H1 (cell line): ENCODE data around the gene MXRA7. TPM values are rescaled to one million over a fixed set of nuclear protein-coding genes. Genes with fewer than 3 reads are reported as not detected.

Experiments used
- CTCF ChIA-PET: fragments of 300-600 bp; sonication (Branson Sonifier 250); formaldehyde crosslinking; loops from one replicate; lab custom pipeline; 2021; ENCODE audit not compliant: partially characterized antibody; lab: Charles Lee
- POLR2A ChIA-PET: fragments of 300-600 bp; sonication (Branson Sonifier 250); formaldehyde crosslinking; loops from one replicate; lab custom pipeline; 2021; ENCODE audit warnings: inconsistent platforms; ENCODE audit not compliant: partially characterized antibody; lab: Charles Lee
- DNase-seq, 2 experiments: peaks; one replicate each; pipeline versions ENCODE4 v3.0.0 to v3.0.0-alpha.2; 2010 to 2022; ENCODE audit warnings: low spot score in 2 of 2, low read depth in 1 of 2, mixed read lengths in 1 of 2
- FAIRE-seq: peaks from 2 replicates; lab custom pipeline; 2011; peaks lifted over from hg19 to GRCh38; lab: Jason Lieb, UNC
- H2AFZ ChIP-seq: 2 replicates; pipeline ENCODE4 v1.8.1; 2012; ENCODE audit warnings: low read length, inconsistent platforms
- H2AK5ac ChIP-seq: 2 replicates; pipeline ENCODE4 v1.6.1; 2013; ENCODE audit warnings: low read depth, low read length
- H2BK120ac ChIP-seq: replicated peaks from 2 replicates; pipeline ENCODE3; 2013; ENCODE audit warnings: low read depth, low read length, inconsistent platforms
- H2BK12ac ChIP-seq: 2 replicates; pipeline ENCODE4 v1.6.1; 2013; ENCODE audit warnings: low read depth, low read length
- H2BK15ac ChIP-seq: 2 replicates; pipeline ENCODE4 v1.6.1; 2013; ENCODE audit warnings: low read length
- H2BK20ac ChIP-seq: 2 replicates; pipeline ENCODE4 v1.6.1; 2013; ENCODE audit warnings: low read length
- H2BK5ac ChIP-seq: 2 replicates; pipeline ENCODE4 v1.6.1; 2013; ENCODE audit warnings: low read depth, low read length
- H3K14ac ChIP-seq: 2 replicates; pipeline ENCODE4 v1.6.1; 2013; ENCODE audit warnings: inconsistent platforms; ENCODE audit not compliant: insufficient read length
- H3K18ac ChIP-seq: 2 replicates; pipeline ENCODE4 v1.6.1; 2013; ENCODE audit warnings: low read length; ENCODE audit errors: extremely low read depth
- H3K23ac ChIP-seq: 2 replicates; pipeline ENCODE4 v1.6.1; 2013; ENCODE audit warnings: inconsistent platforms; ENCODE audit not compliant: insufficient read length
- H3K23me2 ChIP-seq: 2 replicates; pipeline ENCODE4 v1.6.1; 2013; ENCODE audit warnings: low read depth, low read length
- H3K27ac ChIP-seq: 2 replicates; pipeline ENCODE4 v1.6.1; 2011; ENCODE audit warnings: low read depth, low read length, inconsistent platforms
- H3K27me3 ChIP-seq, 4 experiments: replicated peaks in 1 of 4; 1 replicate in 1 of 4; 2 replicates in 3 of 4; pipeline versions ENCODE4 v1.6.1 to v1.8.1; 2011 to 2013; ENCODE audit warnings: low read length in 3 of 4, mild to moderate bottlenecking in 3 of 4, inconsistent platforms in 2 of 4, mixed read lengths in 2 of 4, moderate library complexity in 1 of 4; ENCODE audit not compliant: control insufficient read depth in 3 of 4, insufficient read depth in 3 of 4; ENCODE audit errors: extremely low read depth in 1 of 4
- H3K36me3 ChIP-seq, 4 experiments: 2 replicates each; pipeline versions ENCODE4 v1.6.1 to v1.8.1; 2011 to 2013; ENCODE audit warnings: mild to moderate bottlenecking in 4 of 4, low read length in 3 of 4, moderate library complexity in 2 of 4, control low read depth in 1 of 4, inconsistent platforms in 1 of 4; ENCODE audit not compliant: insufficient read depth in 4 of 4, control insufficient read depth in 2 of 4
- H3K4ac ChIP-seq: replicated peaks from 2 replicates; pipeline ENCODE3; 2013; ENCODE audit warnings: low read length, low read depth, mixed read lengths, inconsistent platforms; ENCODE audit not compliant: insufficient read length
- H3K4me1 ChIP-seq, 4 experiments: replicated peaks in 1 of 4; 1 replicate in 1 of 4; 2 replicates in 3 of 4; pipeline versions ENCODE4 v1.6.1 to v1.8.1; 2011 to 2013; ENCODE audit warnings: low read length in 3 of 4, inconsistent platforms in 2 of 4, mixed read lengths in 1 of 4; ENCODE audit not compliant: insufficient read depth in 4 of 4, control insufficient read depth in 3 of 4
- H3K4me2 ChIP-seq, 2 experiments: 2 replicates each; pipeline versions ENCODE4 v1.6.1 to v1.8.1; 2011 to 2013; ENCODE audit warnings: low read depth in 2 of 2, low read length in 2 of 2, control low read depth in 1 of 2, inconsistent platforms in 1 of 2, mild to moderate bottlenecking in 1 of 2; ENCODE audit not compliant: insufficient read depth in 1 of 2
- H3K4me3 ChIP-seq, 4 experiments: fragments of 200-600, 300-600 bp in 1 of 4; sonication (generic), shearing (Covaris generic), sonication (Bioruptor Twin) in 1 of 4; 2 replicates each; pipeline versions ENCODE4 v1.5.1 to v1.8.1; 2011 to 2016; ENCODE audit warnings: low read length in 4 of 4, low read depth in 3 of 4, control low read depth in 2 of 4, inconsistent platforms in 2 of 4, mild to moderate bottlenecking in 2 of 4, mixed read lengths in 1 of 4, moderate library complexity in 1 of 4; ENCODE audit not compliant: insufficient read depth in 2 of 4; ENCODE audit errors: extremely low read depth in 1 of 4
- H3K56ac ChIP-seq: replicated peaks from 2 replicates; pipeline ENCODE3; 2013; ENCODE audit warnings: low read depth, mild to moderate bottlenecking, mixed read lengths, low read length, inconsistent platforms; ENCODE audit not compliant: insufficient read length
- H3K79me1 ChIP-seq: 2 replicates; pipeline ENCODE4 v1.6.1; 2013; ENCODE audit warnings: low read depth, low read length, control low read depth
- H3K79me2 ChIP-seq, 2 experiments: 2 replicates each; pipeline versions ENCODE4 v1.6.1 to v1.8.1; 2012 to 2013; ENCODE audit warnings: low read length in 2 of 2, mild to moderate bottlenecking in 2 of 2, inconsistent platforms in 1 of 2; ENCODE audit not compliant: insufficient read depth in 2 of 2, control insufficient read depth in 1 of 2
- H3K9ac ChIP-seq, 4 experiments: replicated peaks in 1 of 4; 1 replicate in 1 of 4; 2 replicates in 3 of 4; pipeline versions ENCODE4 v1.6.1 to v1.8.1; 2011 to 2013; ENCODE audit warnings: low read depth in 3 of 4, low read length in 3 of 4, control low read depth in 2 of 4, mild to moderate bottlenecking in 2 of 4, moderate library complexity in 2 of 4, inconsistent platforms in 1 of 4; ENCODE audit errors: extremely low read depth in 1 of 4
- H3K9me3 ChIP-seq, 2 experiments: 2 replicates each; pipeline versions ENCODE4 v1.6.1 to v1.8.1; 2012 to 2013; ENCODE audit warnings: mild to moderate bottlenecking in 2 of 2, moderate library complexity in 2 of 2, control low read depth in 1 of 2, inconsistent platforms in 1 of 2, low read depth in 1 of 2, low read length in 1 of 2, mixed read lengths in 1 of 2; ENCODE audit not compliant: insufficient read depth in 2 of 2
- H4K20me1 ChIP-seq, 2 experiments: replicated peaks in 1 of 2; 2 replicates each; pipeline versions ENCODE3 to v1.8.1; 2011 to 2013; ENCODE audit warnings: inconsistent platforms in 2 of 2, low read length in 2 of 2, mild to moderate bottlenecking in 1 of 2; ENCODE audit not compliant: insufficient read depth in 2 of 2, control insufficient read depth in 1 of 2
- H4K5ac ChIP-seq: 2 replicates; pipeline ENCODE4 v1.6.1; 2013; ENCODE audit warnings: low read length, low read depth, mixed read lengths, inconsistent platforms; ENCODE audit not compliant: insufficient read length
- H4K8ac ChIP-seq: 2 replicates; pipeline ENCODE4 v1.8.0; 2013; ENCODE audit warnings: mild to moderate bottlenecking, moderate library complexity, low read length, inconsistent platforms; ENCODE audit not compliant: insufficient read depth; ENCODE audit errors: extremely low read depth
- H4K91ac ChIP-seq: replicated peaks from 2 replicates; pipeline ENCODE3; 2013; ENCODE audit warnings: low read length, mixed read lengths, inconsistent platforms; ENCODE audit not compliant: insufficient read length
- CREB1 ChIP-seq: IDR thresholded peaks from 2 replicates; pipeline ENCODE4 v1.6.1; 2012; ENCODE audit warnings: inconsistent platforms
- EGR1 ChIP-seq: IDR thresholded peaks from 2 replicates; pipeline ENCODE4 v1.6.1; 2011; ENCODE audit warnings: low read depth, low read length, borderline replicate concordance
- FOSL1 ChIP-seq: IDR thresholded peaks from 2 replicates; pipeline ENCODE4 v1.6.1; 2011; ENCODE audit warnings: mild to moderate bottlenecking, low read depth, low read length, moderate library complexity; ENCODE audit not compliant: insufficient read depth
- HDAC2 ChIP-seq, 2 experiments: fragments of 300-600 bp in 1 of 2; sonication (generic) in 1 of 2; IDR thresholded peaks; 2 replicates each; pipeline ENCODE4 v1.6.1; 2011 to 2012; ENCODE audit warnings: low read depth in 2 of 2, low read length in 2 of 2, mild to moderate bottlenecking in 2 of 2, moderate library complexity in 2 of 2, borderline replicate concordance in 1 of 2, inconsistent platforms in 1 of 2
- PHF8 ChIP-seq: fragments of 200-600 bp; sonication (generic); conservative IDR thresholded peaks from 2 replicates; pipeline ENCODE4 v1.7.1; 2012; ENCODE audit warnings: low read depth, mild to moderate bottlenecking, inconsistent platforms, low read length, moderate library complexity
- RBBP5 ChIP-seq: IDR thresholded peaks from 2 replicates; pipeline ENCODE4 v1.7.1; 2012; ENCODE audit warnings: low read depth, mild to moderate bottlenecking, inconsistent platforms, low read length, moderate library complexity, borderline replicate concordance
- RFX5 ChIP-seq: IDR thresholded peaks from 2 replicates; pipeline ENCODE4 v1.6.1; 2011; ENCODE audit warnings: low read depth, low read length, improper control_type of control experiment, borderline replicate concordance
- SAP30 ChIP-seq: fragments of 300-600 bp; sonication (generic); IDR thresholded peaks from 2 replicates; pipeline ENCODE4 v1.7.1; 2012; ENCODE audit warnings: low read length, moderate library complexity, mild to moderate bottlenecking, inconsistent platforms; ENCODE audit not compliant: insufficient read depth, insufficient replicate concordance
- TCF12 ChIP-seq: IDR thresholded peaks from 2 replicates; pipeline ENCODE4 v1.6.1; 2011; ENCODE audit warnings: low read depth, mild to moderate bottlenecking, low read length
- ZNF274 ChIP-seq: IDR thresholded peaks from 2 replicates; pipeline ENCODE4 v1.7.0; 2012; ENCODE audit warnings: low read length, borderline replicate concordance; ENCODE audit errors: extremely low read depth
- WGBS, 2 experiments: shearing (Covaris generic) in 1 of 2; methylation state at CpG; one replicate each; pipeline versions ENCODE4 v1.1.6 to v1.1.7; 2013 to 2015; ENCODE audit warnings: low lambda C conversion rate in 2 of 2, mixed read lengths in 2 of 2, inconsistent platforms in 1 of 2, low coverage in 1 of 2, missing lambda C conversion rate in 1 of 2; ENCODE audit not compliant: insufficient replicate concordance in 2 of 2, insufficient coverage in 1 of 2, insufficient read length in 1 of 2; ENCODE audit errors: extremely low coverage in 1 of 2, missing lambda C conversion rate in 1 of 2; 5-methylcytosine and 5-hydroxymethylcytosine counted together
- polyA plus RNA-seq, 7 experiments: library from polyadenylated mRNA; depleted of rRNA in 3 of 7; stranded (reverse) in 5 of 7; unstranded in 2 of 7; fragments of >200 nt in 5 of 7; fragments of 200-250 nt in 2 of 7; gene quantifications; 1 replicate in 5 of 7; 2 replicates in 1 of 7; 4 replicates in 1 of 7; pipeline versions ENCODE4 v1.2.1 to v1.2.3, GENCODE V29; 2011 to 2013; ENCODE audit warnings: missing spikeins in 2 of 7, mixed read lengths in 2 of 7
- total RNA-seq: library from RNA; stranded (reverse); fragmentation: NEBNext Ultra II Directional; extraction: Animal tissue kit (Norgen Biotek cat#: 25700); gene quantifications from 2 replicates; pipeline ENCODE4 v1.2.1, GENCODE V29; 2021

The MXRA7 gene
- total and polyA plus RNA-seq, 2 of the 8 experiments (the other 6 are each of a cell fraction or from before 2014, with no cell fraction given): 17.8 to 26.6 TPM

DNA sequence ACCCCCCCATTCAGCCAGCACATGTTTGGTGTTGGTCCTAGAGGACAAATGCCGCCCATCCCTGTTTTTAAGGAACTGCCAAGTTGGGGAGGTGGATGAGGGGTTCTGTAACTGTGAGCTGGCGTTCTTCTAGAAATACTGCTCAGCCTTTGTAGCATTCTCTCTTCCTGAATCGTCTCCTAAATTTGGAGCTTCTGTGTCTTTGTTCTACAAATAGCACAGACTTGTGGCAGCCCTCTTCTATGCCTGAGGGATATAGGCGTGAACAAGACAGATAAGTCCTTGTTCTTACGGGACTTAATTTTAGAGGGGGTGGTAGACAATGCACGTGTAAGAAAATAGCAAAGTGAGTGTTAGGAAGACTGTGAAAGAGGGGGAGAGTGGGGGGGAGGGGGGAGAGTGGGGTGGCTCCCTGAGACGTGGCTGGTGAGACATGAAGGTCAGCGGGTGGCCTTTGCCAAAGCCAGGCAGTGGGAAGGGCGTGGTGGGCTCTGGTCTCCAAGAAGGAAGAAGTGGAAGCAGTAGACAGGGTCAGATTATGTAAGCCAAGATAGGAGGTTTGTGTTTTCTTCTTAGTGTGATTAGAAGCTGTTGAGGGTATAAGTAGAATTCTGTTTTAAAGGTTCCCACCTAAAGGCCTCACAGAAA lies 37.1 kb upstream of the MXRA7 start:
- Histone ChIP-seq H2AFZ (no peak overlapping the region), H3K23me2 (no peaks in the 10 kb centered on the region; the same call in 1 of the 2 replicates), H2BK12ac (no peak overlapping the region), H3K23ac (no peak overlapping the region), H2BK5ac (no peak overlapping the region), H4K91ac (no peak overlapping the region), H3K79me1 (no peaks in the 10 kb centered on the region), H3K18ac (no peak overlapping the region), H2BK20ac (no peak overlapping the region), H3K56ac (peak overlapping the region; percentile 19), H2BK15ac (no peak overlapping the region), H3K9ac (no peak overlapping the region), H3K79me2 (no peaks in the 10 kb centered on the region), H3K36me3 (peaks cover 4 to 24% (median 12%) of the 10 kb centered on the region in 4 experiments; a peak in 6 of 8 replicates), H3K9me3 (no peaks in the 10 kb centered on the region), H3K27me3 (no peaks in the 10 kb centered on the region), H3K4me3 (no peak overlapping the region), H2BK120ac (no peak overlapping the region), H3K4ac (no peak overlapping the region), H4K5ac (no peak overlapping the region), H3K4me2 (no peak overlapping the region), H4K20me1 (peaks cover 0 to 1% of the 10 kb centered on the region in 2 experiments), H3K4me1 (no peaks in the 10 kb centered on the region), H3K27ac (no peak overlapping the region), H3K14ac (no peak overlapping the region), H2AK5ac (no peak overlapping the region), H4K8ac (no peak overlapping the region)
- POLR2A ChIA-PET: interaction anchor here (0.8 to 1.2 kb wide), 2 partner anchors 10 to 13 kb away, joined by 3 to 4 read pairs; partner anchors contain the start of gene MFSD11
- WGBS, 2 experiments: 86% methylated on average over 7 of the region's 9 CpGs; no CpG with 5 or more reads in 1 of the 2 experiments
- DNase-seq (no peak), FAIRE-seq (no peak)
- TF ChIP-seq CREB1 (no peak), EGR1 (no peak), RBBP5 (no peak), FOSL1 (no peak), ZNF274 (no peak), SAP30 (no peak), PHF8 (no peak), TCF12 (no peak), RFX5 (no peak), HDAC2 (IDR thresholded peaks at IDR 0.05; ENCODE audit: borderline replicate concordance in 1 of 2, low read depth in 2 of 2, low read length in 2 of 2) (no peak)
- CTCF ChIA-PET: interaction anchor here (0.9 kb wide), 1 partner anchor 45 kb away, joined by 3 read pairs; no protein-coding TSS in a partner anchor
